Type B pancreatic cell (in vitro differentiated cells): ENCODE measurements around the gene ISLR. TPM values are rescaled to one million over a fixed set of nuclear protein-coding genes. Genes with fewer than 3 reads are reported as not detected.

Source experiments
- DNase-seq: peaks from one replicate; pipeline ENCODE4 v3.0.0; 2021; ENCODE audit warnings: mixed read lengths; ENCODE audit not compliant: unreplicated experiment; ENCODE audit errors: extremely low spot score
- H3K27ac Mint-ChIP-seq: 2 replicates; pipeline ENCODE4 v1.8.0; 2021; ENCODE audit warnings: mild to moderate bottlenecking, mixed read lengths
- H3K27me3 Mint-ChIP-seq: 2 replicates; pipeline ENCODE4 v1.8.0; 2021; ENCODE audit warnings: mixed read lengths
- H3K36me3 Mint-ChIP-seq: 2 replicates; pipeline ENCODE4 v1.8.0; 2021; ENCODE audit warnings: mixed read lengths
- H3K4me1 Mint-ChIP-seq: one replicate; pipeline ENCODE4 v1.8.0; 2021; ENCODE audit warnings: mixed read lengths; ENCODE audit not compliant: unreplicated experiment
- H3K4me3 Mint-ChIP-seq: 2 replicates; pipeline ENCODE4 v1.8.0; 2021; ENCODE audit warnings: mild to moderate bottlenecking, mixed read lengths
- H3K9me3 Mint-ChIP-seq: 2 replicates; pipeline ENCODE4 v1.8.0; 2021; ENCODE audit warnings: mixed read lengths
- CTCF ChIP-seq: fragments of 200-600 bp; sonication (generic); conservative IDR thresholded peaks from 2 replicates; pipeline ENCODE4 v1.5.0; 2021; ENCODE audit warnings: antibody characterized with exemption, mild to moderate bottlenecking
- total RNA-seq: library from RNA; stranded (reverse); gene quantifications from 2 replicates; pipeline ENCODE4 v1.2.1, GENCODE V29; 2021; ENCODE audit warnings: low replicate concordance

The ISLR gene
- total RNA-seq, 1 donor from 2014 or later: 41.6 TPM

DNA sequence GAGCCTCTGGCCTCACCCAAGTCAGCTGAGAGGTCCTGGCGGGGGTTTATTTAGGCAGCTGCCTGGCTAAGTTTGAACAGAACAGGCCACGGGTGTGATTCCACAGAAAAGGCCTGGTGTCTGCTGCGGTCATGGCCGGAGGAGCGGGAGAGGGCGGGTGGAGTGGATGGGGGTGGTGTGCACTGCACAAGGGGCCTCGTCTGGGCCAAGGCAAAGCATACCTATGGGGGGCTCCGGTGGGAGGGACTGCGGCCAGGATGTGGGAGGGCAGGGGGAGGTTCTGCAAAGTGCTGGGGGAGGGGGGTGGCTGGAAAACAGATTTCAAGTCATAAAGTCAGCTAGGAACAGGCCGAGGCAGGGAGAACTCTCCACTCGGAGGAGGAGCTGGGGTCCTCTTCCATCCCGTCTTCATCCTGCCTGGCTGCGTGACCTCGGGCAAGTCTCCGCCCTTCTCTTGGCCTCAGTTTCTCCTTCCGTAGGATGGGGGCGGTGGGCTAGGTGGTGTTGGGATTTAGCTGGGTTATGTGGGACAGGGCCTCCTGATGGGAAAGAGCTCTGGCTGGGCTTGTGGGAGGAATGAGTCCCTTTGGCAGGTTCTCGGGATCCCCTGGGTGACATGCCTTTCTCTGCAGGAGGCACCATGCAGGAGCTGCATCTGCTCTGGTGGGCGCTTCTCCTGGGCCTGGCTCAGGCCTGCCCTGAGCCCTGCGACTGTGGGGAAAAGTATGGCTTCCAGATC, 878 bp downstream of the ISLR start:
- Mint-ChIP-seq H3K4me1 (peaks cover 60% of the 10 kb centered on the region), H3K27ac (no peak overlapping the region), H3K36me3 (no peaks in the 10 kb centered on the region), H3K4me3 (no peak overlapping the region), H3K27me3 (peaks cover 27% of the 10 kb centered on the region), H3K9me3 (no peaks in the 10 kb centered on the region)
- no peak for TF ChIP-seq CTCF
- no peak for DNase-seq

GRCh38 chr15:74174958-74175253, 1.4 kb downstream of the ISLR start:
- Mint-ChIP-seq H3K27me3 (peaks cover 23% of the 10 kb centered on the region), H3K4me3 (no peak overlapping the region), H3K27ac (no peak overlapping the region), H3K36me3 (no peaks in the 10 kb centered on the region), H3K4me1 (peaks cover 57% of the 10 kb centered on the region), H3K9me3 (no peaks in the 10 kb centered on the region)
- no peak for TF ChIP-seq CTCF
- no peak for DNase-seq

DNA sequence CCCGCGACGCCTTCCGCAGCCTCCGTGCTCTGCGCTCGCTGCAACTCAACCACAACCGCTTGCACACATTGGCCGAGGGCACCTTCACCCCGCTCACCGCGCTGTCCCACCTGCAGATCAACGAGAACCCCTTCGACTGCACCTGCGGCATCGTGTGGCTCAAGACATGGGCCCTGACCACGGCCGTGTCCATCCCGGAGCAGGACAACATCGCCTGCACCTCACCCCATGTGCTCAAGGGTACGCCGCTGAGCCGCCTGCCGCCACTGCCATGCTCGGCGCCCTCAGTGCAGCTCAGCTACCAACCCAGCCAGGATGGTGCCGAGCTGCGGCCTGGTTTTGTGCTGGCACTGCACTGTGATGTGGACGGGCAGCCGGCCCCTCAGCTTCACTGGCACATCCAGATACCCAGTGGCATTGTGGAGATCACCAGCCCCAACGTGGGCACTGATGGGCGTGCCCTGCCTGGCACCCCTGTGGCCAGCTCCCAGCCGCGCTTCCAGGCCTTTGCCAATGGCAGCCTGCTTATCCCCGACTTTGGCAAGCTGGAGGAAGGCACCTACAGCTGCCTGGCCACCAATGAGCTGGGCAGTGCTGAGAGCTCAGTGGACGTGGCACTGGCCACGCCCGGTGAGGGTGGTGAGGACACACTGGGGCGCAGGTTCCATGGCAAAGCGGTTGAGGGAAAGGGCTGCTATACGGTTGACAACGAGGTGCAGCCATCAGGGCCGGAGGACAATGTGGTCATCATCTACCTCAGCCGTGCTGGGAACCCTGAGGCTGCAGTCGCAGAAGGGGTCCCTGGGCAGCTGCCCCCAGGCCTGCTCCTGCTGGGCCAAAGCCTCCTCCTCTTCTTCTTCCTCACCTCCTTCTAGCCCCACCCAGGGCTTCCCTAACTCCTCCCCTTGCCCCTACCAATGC, 2.0 kb downstream of the ISLR start:
- no peak for TF ChIP-seq CTCF
- peaks cover 55% of the 10 kb centered on the region for H3K4me1 Mint-ChIP-seq
- H3K36me3 Mint-ChIP-seq: peaks cover 4% of the 10 kb centered on the region
- H3K27ac Mint-ChIP-seq: peak overlapping the region; percentile 62
- H3K9me3 Mint-ChIP-seq: no peaks in the 10 kb centered on the region
- H3K27me3 Mint-ChIP-seq: peaks cover 19% of the 10 kb centered on the region
- H3K4me3 Mint-ChIP-seq: peak overlapping the region; percentile 71
- no peak for DNase-seq

DNA sequence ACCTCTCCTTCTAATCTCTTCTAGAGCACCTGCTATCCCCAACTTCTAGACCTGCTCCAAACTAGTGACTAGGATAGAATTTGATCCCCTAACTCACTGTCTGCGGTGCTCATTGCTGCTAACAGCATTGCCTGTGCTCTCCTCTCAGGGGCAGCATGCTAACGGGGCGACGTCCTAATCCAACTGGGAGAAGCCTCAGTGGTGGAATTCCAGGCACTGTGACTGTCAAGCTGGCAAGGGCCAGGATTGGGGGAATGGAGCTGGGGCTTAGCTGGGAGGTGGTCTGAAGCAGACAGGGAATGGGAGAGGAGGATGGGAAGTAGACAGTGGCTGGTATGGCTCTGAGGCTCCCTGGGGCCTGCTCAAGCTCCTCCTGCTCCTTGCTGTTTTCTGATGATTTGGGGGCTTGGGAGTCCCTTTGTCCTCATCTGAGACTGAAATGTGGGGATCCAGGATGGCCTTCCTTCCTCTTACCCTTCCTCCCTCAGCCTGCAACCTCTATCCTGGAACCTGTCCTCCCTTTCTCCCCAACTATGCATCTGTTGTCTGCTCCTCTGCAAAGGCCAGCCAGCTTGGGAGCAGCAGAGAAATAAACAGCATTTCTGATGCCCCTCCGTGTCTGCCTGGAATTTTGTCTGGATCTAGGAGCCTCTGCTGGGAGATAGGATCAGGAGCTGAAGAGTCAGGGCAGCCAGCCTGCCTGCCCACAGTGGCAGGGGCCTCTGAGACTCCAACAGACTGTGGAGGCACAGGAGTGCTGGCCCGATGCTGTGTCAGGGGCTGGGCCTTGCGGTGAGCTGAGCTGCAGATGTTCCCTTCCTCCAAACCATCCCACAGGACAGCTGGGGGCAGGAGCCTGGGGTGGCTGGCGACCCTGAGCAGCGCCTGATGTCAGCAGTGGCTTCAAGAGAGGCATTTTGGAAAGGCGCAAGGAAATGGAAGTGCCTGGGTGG, 3.0 kb downstream of the ISLR start:
- Mint-ChIP-seq H3K27me3 (peaks cover 19% of the 10 kb centered on the region), H3K9me3 (no peaks in the 10 kb centered on the region), H3K4me1 (peaks cover 56% of the 10 kb centered on the region), H3K27ac (peak overlapping the region; percentile 62), H3K4me3 (peak overlapping the region; percentile 71), H3K36me3 (peaks cover 6% of the 10 kb centered on the region)
- no peak for DNase-seq
- TF ChIP-seq CTCF: no peak

DNA sequence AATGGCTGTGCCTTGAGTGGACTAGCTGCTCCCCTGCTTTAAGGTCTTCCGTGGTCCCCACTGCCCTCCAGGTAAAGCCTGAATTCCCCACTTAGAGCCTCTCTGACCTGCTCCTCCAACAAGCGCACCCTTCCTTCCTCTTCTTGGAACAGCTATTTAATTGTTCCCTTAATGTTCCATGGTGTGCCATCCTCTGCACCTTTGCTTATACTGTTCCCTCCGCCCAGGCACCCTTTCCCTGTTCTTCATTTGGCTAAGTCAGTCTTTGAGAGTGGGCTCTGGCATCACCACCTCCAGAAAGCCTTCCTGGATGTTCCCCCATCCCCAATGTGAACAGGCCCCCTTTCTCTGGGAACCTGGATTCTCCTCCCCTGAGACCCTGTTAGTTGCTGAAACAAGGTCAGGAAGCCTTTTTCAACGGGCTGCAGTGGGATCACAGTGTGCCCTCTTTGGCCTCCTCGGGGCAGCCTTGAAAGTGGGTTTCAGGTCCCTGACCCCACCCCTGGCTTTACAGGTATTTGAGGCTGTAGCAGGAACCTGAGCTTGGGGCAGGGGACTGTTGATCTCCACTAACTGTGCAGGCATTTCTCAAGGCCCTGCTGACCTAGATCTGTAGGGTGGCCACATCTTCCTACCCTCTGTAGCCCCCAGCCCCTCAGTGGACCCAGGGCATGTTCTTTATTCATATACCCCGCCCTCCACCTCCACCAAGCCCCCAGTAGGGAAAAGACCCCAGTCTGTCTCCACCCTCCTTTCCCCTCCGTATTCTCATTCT, 5.0 kb downstream of the ISLR start:
- H3K9me3 Mint-ChIP-seq: no peaks in the 10 kb centered on the region
- no peak overlapping the region for H3K4me3 Mint-ChIP-seq
- peaks cover 10% of the 10 kb centered on the region for H3K36me3 Mint-ChIP-seq
- peaks cover 14% of the 10 kb centered on the region for H3K27me3 Mint-ChIP-seq
- no peak overlapping the region for H3K27ac Mint-ChIP-seq
- peaks cover 41% of the 10 kb centered on the region for H3K4me1 Mint-ChIP-seq
- no peak for TF ChIP-seq CTCF
- no peak for DNase-seq
